Karpas-422 (cell line): ENCODE results near the gene HARS2. TPM values are rescaled to one million over a fixed set of nuclear protein-coding genes. Genes with fewer than 3 reads are reported as not detected.
"Not testable (repeated sequence)": the region's sequence is repeated elsewhere in the genome, so short reads cannot be mapped to it uniquely, and the experiment has no call there.

Experiments
- DNase-seq: peaks from one replicate; pipeline ENCODE4 v3.0.0-alpha.2; 2015
- H2AFZ ChIP-seq: fragments of 200-600 bp; sonication (generic); 2 replicates; pipeline ENCODE4 v1.6.1; 2014; ENCODE audit warnings: antibody characterized with exemption, low read length, mixed read lengths
- H3K27ac ChIP-seq: fragments of 200-600 bp; sonication (generic); 2 replicates; pipeline ENCODE4 v1.5.1; 2014; ENCODE audit warnings: mild to moderate bottlenecking, low read length, moderate library complexity
- H3K27me3 ChIP-seq: fragments of 200-600 bp; sonication (generic); 2 replicates; pipeline ENCODE4 v1.6.1; 2014; ENCODE audit warnings: low read length, mixed read lengths
- H3K36me3 ChIP-seq: fragments of 200-600 bp; sonication (generic); 2 replicates; pipeline ENCODE4 v1.6.1; 2014; ENCODE audit warnings: low read length, mixed read lengths; ENCODE audit not compliant: insufficient read depth
- H3K4me1 ChIP-seq: fragments of 200-600 bp; sonication (generic); 2 replicates; pipeline ENCODE4 v1.6.1; 2014; ENCODE audit warnings: mild to moderate bottlenecking, low read length, mixed read lengths
- H3K4me2 ChIP-seq: fragments of 200-600 bp; sonication (generic); 2 replicates; pipeline ENCODE4 v1.6.1; 2014; ENCODE audit warnings: low read length, low read depth, mild to moderate bottlenecking; ENCODE audit not compliant: poor library complexity, severe bottlenecking
- H3K4me3 ChIP-seq: fragments of 200-600 bp; sonication (generic); 2 replicates; pipeline ENCODE4 v1.5.1; 2014; ENCODE audit warnings: mild to moderate bottlenecking, antibody characterized with exemption, low read length, mixed read lengths
- H3K79me2 ChIP-seq: fragments of 200-600 bp; sonication (generic); 2 replicates; pipeline ENCODE4 v1.6.1; 2014; ENCODE audit warnings: mild to moderate bottlenecking, low read length, mixed read lengths
- H3K9ac ChIP-seq: fragments of 200-600 bp; sonication (generic); 2 replicates; pipeline ENCODE4 v1.6.0; 2014; ENCODE audit warnings: low read length
- H3K9me2 ChIP-seq: fragments of 200-600 bp; sonication (generic), shearing (Covaris generic); replicated peaks from 2 replicates; pipeline ENCODE4 v1.6.0; 2014; ENCODE audit warnings: mild to moderate bottlenecking, low read length, moderate library complexity; ENCODE audit not compliant: insufficient read depth
- H3K9me3 ChIP-seq: fragments of 300-700, 200-600 bp; sonication (generic); 2 replicates; pipeline ENCODE4 v1.6.1; 2014; ENCODE audit warnings: low read length, mixed read lengths
- H4K20me1 ChIP-seq: fragments of 200-600 bp; sonication (generic); 2 replicates; pipeline ENCODE4 v1.6.1; 2014; ENCODE audit warnings: mild to moderate bottlenecking, antibody characterized with exemption, low read length, low read depth; ENCODE audit not compliant: insufficient read depth
- total RNA-seq: library from RNA; depleted of rRNA; stranded (reverse); fragments of >200 nt; shearing (Covaris generic); gene quantifications from 2 replicates; pipeline ENCODE4 v1.2.3, GENCODE V29; 2014; ENCODE audit warnings: low replicate concordance

HARS2 gene
- total RNA-seq, 1 experiment from 2014 or later = 18.1 TPM

- peak; percentile 97 for DNase-seq
- Histone ChIP-seq H2AFZ (peak within 1 kb of the TSS; percentile 69; the same call in 1 of the 2 replicates), H3K4me3 (peak within 1 kb of the TSS; percentile 81), H3K79me2 (peaks cover 44% of the 10 kb centered on the region), H3K4me2 (peak within 1 kb of the TSS; percentile 74), H3K9ac (peak within 1 kb of the TSS; percentile 88), H3K36me3 (peaks cover 55% of the 10 kb centered on the region), H3K4me1 (peaks cover 22% of the 10 kb centered on the region), H3K9me2 (no peaks in the 10 kb centered on the region), H4K20me1 (peaks cover 7% of the 10 kb centered on the region; the same call in 1 of the 2 replicates), H3K27me3 (no peaks in the 10 kb centered on the region), H3K27ac (no peak within 1 kb of the TSS), H3K9me3 (no peaks in the 10 kb centered on the region)
These were observed 26.7 kb upstream of the HARS2 start, which contains the start of gene WDR55 for GRCh38 chr5:140664359-140665119. Gene WDR55 (plus strand): TSS chr5:140664904. CDS start chr5:140664913, 9 bp downstream.

GRCh38 chr5:140671035-140671434 lies 20.2 kb upstream of the HARS2 start:
- H3K9me2 ChIP-seq, H3K9me3 ChIP-seq, H3K4me2 ChIP-seq, H3K27me3 ChIP-seq, H4K20me1 ChIP-seq, H2AFZ ChIP-seq, H3K9ac ChIP-seq, DNase-seq, H3K4me3 ChIP-seq, H3K27ac ChIP-seq, H3K4me1 ChIP-seq: not testable (repeated sequence)
- H3K79me2 ChIP-seq = peaks cover 33% of the 10 kb centered on the region
- peaks cover 49% of the 10 kb centered on the region for H3K36me3 ChIP-seq

GRCh38 chr5:140671472-140672125 lies 19.7 kb upstream of the HARS2 start:
- no peak overlapping the region for H3K4me3 ChIP-seq
- no peak overlapping the region for H3K9ac ChIP-seq
- H3K9me2 ChIP-seq = no peaks in the 10 kb centered on the region
- peaks cover 4% of the 10 kb centered on the region for H3K4me1 ChIP-seq
- peaks cover 45% of the 10 kb centered on the region for H3K36me3 ChIP-seq
- H3K4me2 ChIP-seq = no peak overlapping the region
- H3K27me3 ChIP-seq = no peaks in the 10 kb centered on the region
- no peak for DNase-seq
- H2AFZ ChIP-seq = no peak overlapping the region
- H4K20me1 ChIP-seq = peaks cover 4% of the 10 kb centered on the region; the same call in 1 of the 2 replicates
- peaks cover 27% of the 10 kb centered on the region for H3K79me2 ChIP-seq
- no peaks in the 10 kb centered on the region for H3K9me3 ChIP-seq
- no peak overlapping the region for H3K27ac ChIP-seq

- no peaks in the 10 kb centered on the region for H3K4me1 ChIP-seq
- no peak for DNase-seq
- no peaks in the 10 kb centered on the region for H3K9me3 ChIP-seq
- peaks cover 17% of the 10 kb centered on the region for H3K79me2 ChIP-seq
- H3K4me3 ChIP-seq = no peak overlapping the region
- H3K9ac ChIP-seq = no peak overlapping the region
- no peak overlapping the region for H3K4me2 ChIP-seq
- H4K20me1 ChIP-seq = 0 out of 2 replicates have a peak, but pooled peaks cover 2% of the 10 kb centered on the region
- no peak overlapping the region for H2AFZ ChIP-seq
- H3K36me3 ChIP-seq = peaks cover 35% of the 10 kb centered on the region
- no peaks in the 10 kb centered on the region for H3K9me2 ChIP-seq
- H3K27ac ChIP-seq = no peak overlapping the region
- no peaks in the 10 kb centered on the region for H3K27me3 ChIP-seq
These were observed 18.6 kb upstream of the HARS2 start for GRCh38 chr5:140672455-140673186.

- no peak within 1 kb of the TSS for H3K27ac ChIP-seq
- H3K4me3 ChIP-seq = no peak within 1 kb of the TSS
- H4K20me1 ChIP-seq = 0 out of 2 replicates have a peak, but pooled peaks cover under 1% of the 10 kb centered on the region
- no peak for DNase-seq
- H2AFZ ChIP-seq = no peak within 1 kb of the TSS
- no peaks in the 10 kb centered on the region for H3K9me3 ChIP-seq
- H3K36me3 ChIP-seq = peaks cover 28% of the 10 kb centered on the region
- no peaks in the 10 kb centered on the region for H3K9me2 ChIP-seq
- H3K27me3 ChIP-seq = no peaks in the 10 kb centered on the region
- H3K9ac ChIP-seq = no peak within 1 kb of the TSS
- peaks cover 9% of the 10 kb centered on the region for H3K79me2 ChIP-seq
- no peaks in the 10 kb centered on the region for H3K4me1 ChIP-seq
- no peak within 1 kb of the TSS for H3K4me2 ChIP-seq
These were observed 17.9 kb upstream of the HARS2 start, which contains the start of gene DND1 for GRCh38 chr5:140673187-140673976. Gene DND1 (minus strand): TSS chr5:140673576. CDS start chr5:140673542, 34 bp downstream.

GRCh38 chr5:140674211-140674610 lies 17.0 kb upstream of the HARS2 start:
- Histone ChIP-seq H3K4me1 (no peaks in the 10 kb centered on the region), H4K20me1 (no peaks in the 10 kb centered on the region), H3K9me2 (no peaks in the 10 kb centered on the region), H3K9me3 (no peaks in the 10 kb centered on the region), H3K27ac (no peak overlapping the region), H3K36me3 (peaks cover 24% of the 10 kb centered on the region), H2AFZ (no peak overlapping the region), H3K9ac (no peak overlapping the region), H3K4me3 (no peak overlapping the region), H3K79me2 (peaks cover 3% of the 10 kb centered on the region; the same call in 1 of the 2 replicates), H3K27me3 (no peaks in the 10 kb centered on the region), H3K4me2 (no peak overlapping the region)
- no peak for DNase-seq

- no peaks in the 10 kb centered on the region for H3K4me1 ChIP-seq
- peaks cover 3% of the 10 kb centered on the region; the same call in 1 of the 2 replicates for H3K79me2 ChIP-seq
- H3K27ac ChIP-seq = no peak overlapping the region
- DNase-seq = no peak
- H3K4me2 ChIP-seq = no peak overlapping the region
- H3K9me3 ChIP-seq = no peaks in the 10 kb centered on the region
- no peaks in the 10 kb centered on the region for H4K20me1 ChIP-seq
- no peak overlapping the region for H3K9ac ChIP-seq
- no peaks in the 10 kb centered on the region for H3K27me3 ChIP-seq
- H3K9me2 ChIP-seq = no peaks in the 10 kb centered on the region
- H2AFZ ChIP-seq = no peak overlapping the region
- H3K36me3 ChIP-seq = peaks cover 20% of the 10 kb centered on the region
- H3K4me3 ChIP-seq = no peak overlapping the region
These were observed 16.6 kb upstream of the HARS2 start for GRCh38 chr5:140674629-140675028.
